Measurements from ENCODE around the gene GAB1. TPM values are rescaled to one million over a fixed set of nuclear protein-coding genes. Genes with fewer than 3 reads are reported as not detected.
A peak's percentile ranks its signal among the peaks of the same experiment; 100 is the strongest.

GAB1 gene
- total and polyA plus RNA-seq, 2 of the 8 experiments (the other 6 are each of a cell fraction or from before 2014, with no cell fraction given) = 6.8 to 21.3 TPM

DNA sequence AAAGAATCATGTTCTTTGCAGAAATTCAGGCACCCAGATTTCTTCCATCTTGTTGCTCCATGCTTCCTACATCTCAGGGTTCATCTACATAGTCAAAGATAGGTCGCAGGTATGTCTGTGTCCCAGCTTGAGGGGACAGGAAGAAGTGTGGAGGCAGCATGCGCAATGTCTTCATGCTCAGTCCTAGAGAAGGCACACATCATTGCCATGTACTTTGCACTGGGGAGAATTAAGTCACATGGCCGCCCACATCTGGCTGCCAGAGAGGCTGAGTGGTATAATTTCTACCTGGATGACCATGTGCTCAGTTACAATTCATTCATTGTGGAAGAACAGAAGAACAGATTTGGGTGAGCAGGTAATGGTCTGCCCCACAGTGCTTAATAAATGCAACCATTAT lies 54.1 kb downstream of the GAB1 start:
- ChIA-PET CTCF (ENCODE audit: partially characterized antibody) (interaction anchor here (0.6 to 2.9 kb wide), 4 partner anchors 8 to 1671 kb away, joined by 3 to 10 read pairs (median 4); no protein-coding TSS in a partner anchor), POLR2A (ENCODE audit: partially characterized antibody) (interaction anchor here (1.1 kb wide), 1 partner anchor 9 kb away, joined by 5 read pairs; no protein-coding TSS in a partner anchor)
- 0 out of 4 replicates have a peak overlapping the region, but pooled peaks of 1 of the 2 experiments have one; percentile 7 for H3K4me2 ChIP-seq (ENCODE audit: insufficient read depth in 1 of 2, low read depth in 2 of 2, low read length in 2 of 2)

More for the DNA sequence above, 54.1 kb downstream of the GAB1 start:
- Histone ChIP-seq H3K27ac (ENCODE audit: low read depth, low read length) (no peak overlapping the region), H2BK5ac (ENCODE audit: low read depth, low read length) (no peak overlapping the region), H3K4ac (replicated peaks; ENCODE audit: insufficient read length, low read depth, low read length) (no peak overlapping the region), H3K36me3 (ENCODE audit: control insufficient read depth in 2 of 4, insufficient read depth in 4 of 4, low read length in 3 of 4) (no peaks in the 10 kb centered on the region), H3K9ac (replicated peaks in 1 of 4; ENCODE audit: extremely low read depth in 1 of 4, low read depth in 3 of 4, low read length in 3 of 4) (no peak overlapping the region), H4K20me1 (replicated peaks in 1 of 2; ENCODE audit: control insufficient read depth in 1 of 2, insufficient read depth in 2 of 2, low read length in 2 of 2) (no peaks in the 10 kb centered on the region), H3K27me3 (replicated peaks in 1 of 4; ENCODE audit: control insufficient read depth in 3 of 4, extremely low read depth in 1 of 4, insufficient read depth in 3 of 4, low read length in 3 of 4) (no peaks in the 10 kb centered on the region), H4K5ac (ENCODE audit: insufficient read length, low read depth, low read length) (no peak overlapping the region), H3K9me3 (ENCODE audit: insufficient read depth in 2 of 2, low read depth in 1 of 2, low read length in 1 of 2) (no peaks in the 10 kb centered on the region), H3K18ac (ENCODE audit: extremely low read depth, low read length) (no peak overlapping the region; the same call in 1 of the 2 replicates), H2AFZ (ENCODE audit: low read length) (no peak overlapping the region), H2BK15ac (ENCODE audit: low read length) (no peak overlapping the region; the same call in 1 of the 2 replicates), H3K4me1 (replicated peaks in 1 of 4; ENCODE audit: control insufficient read depth in 3 of 4, insufficient read depth in 4 of 4, low read length in 3 of 4) (peaks cover 1 to 5% (median 4%) of the 10 kb centered on the region in 4 experiments; a peak in 4 of 7 replicates), H2BK12ac (ENCODE audit: low read depth, low read length) (0 out of 2 replicates have a peak overlapping the region, but pooled peaks have one; percentile 32), H4K8ac (ENCODE audit: extremely low read depth, insufficient read depth, low read length) (no peak overlapping the region), H3K56ac (replicated peaks; ENCODE audit: insufficient read length, low read depth, low read length) (no peak overlapping the region), H3K14ac (ENCODE audit: insufficient read length) (no peak overlapping the region), H3K79me1 (ENCODE audit: low read depth, low read length) (peaks cover 5% of the 10 kb centered on the region; the same call in 1 of the 2 replicates), H3K4me3 (ENCODE audit: extremely low read depth in 1 of 4, insufficient read depth in 2 of 4, low read depth in 3 of 4, low read length in 4 of 4) (no peak overlapping the region), H4K91ac (replicated peaks; ENCODE audit: insufficient read length, low read length) (no peak overlapping the region), H3K23ac (ENCODE audit: insufficient read length) (no peak overlapping the region), H2BK20ac (ENCODE audit: low read length) (no peak overlapping the region), H2AK5ac (ENCODE audit: low read depth, low read length) (0 out of 2 replicates have a peak overlapping the region, but pooled peaks have one; percentile 24), H2BK120ac (replicated peaks; ENCODE audit: low read depth, low read length) (peak overlapping the region; percentile 6), H3K79me2 (ENCODE audit: control insufficient read depth in 1 of 2, insufficient read depth in 2 of 2, low read length in 2 of 2) (0 out of 4 replicates have a peak, but pooled peaks cover 0 to 10% of the 10 kb centered on the region in 2 experiments), H3K23me2 (ENCODE audit: low read depth, low read length) (no peaks in the 10 kb centered on the region)
- DNase-seq (ENCODE audit: low read depth in 1 of 2, low spot score in 2 of 2) = no peak
- 76% methylated on average over 3 of the region's 3 CpGs; no CpG with 5 or more reads in 1 of the 2 experiments for WGBS, 2 experiments (ENCODE audit: extremely low coverage in 1 of 2, insufficient coverage in 1 of 2, insufficient read length in 1 of 2, insufficient replicate concordance in 2 of 2, low coverage in 1 of 2, low lambda C conversion rate in 2 of 2, missing lambda C conversion rate in 1 of 2)
- TF ChIP-seq SUZ12 (IDR thresholded peaks at IDR 0.05; ENCODE audit: low read length) (no peak), GTF2F1 (IDR thresholded peaks at IDR 0.05; ENCODE audit: borderline replicate concordance, low read depth, low read length) (no peak), YY1 (IDR thresholded peaks at IDR 0.05; ENCODE audit: low read depth, low read length) (no peak), CREB1 (IDR thresholded peaks at IDR 0.05) (no peak), POLR2AphosphoS5 (IDR thresholded peaks at IDR 0.05; ENCODE audit: low read depth, low read length) (no peak)
- TF ChIP-seq, protein P1, sequence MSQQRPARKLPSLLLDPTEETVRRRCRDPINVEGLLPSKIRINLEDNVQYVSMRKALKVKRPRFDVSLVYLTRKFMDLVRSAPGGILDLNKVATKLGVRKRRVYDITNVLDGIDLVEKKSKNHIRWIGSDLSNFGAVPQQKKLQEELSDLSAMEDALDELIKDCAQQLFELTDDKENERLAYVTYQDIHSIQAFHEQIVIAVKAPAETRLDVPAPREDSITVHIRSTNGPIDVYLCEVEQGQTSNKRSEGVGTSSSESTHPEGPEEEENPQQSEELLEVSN (IDR thresholded peaks at IDR 0.05) = no peak
- TF ChIP-seq, protein P2, sequence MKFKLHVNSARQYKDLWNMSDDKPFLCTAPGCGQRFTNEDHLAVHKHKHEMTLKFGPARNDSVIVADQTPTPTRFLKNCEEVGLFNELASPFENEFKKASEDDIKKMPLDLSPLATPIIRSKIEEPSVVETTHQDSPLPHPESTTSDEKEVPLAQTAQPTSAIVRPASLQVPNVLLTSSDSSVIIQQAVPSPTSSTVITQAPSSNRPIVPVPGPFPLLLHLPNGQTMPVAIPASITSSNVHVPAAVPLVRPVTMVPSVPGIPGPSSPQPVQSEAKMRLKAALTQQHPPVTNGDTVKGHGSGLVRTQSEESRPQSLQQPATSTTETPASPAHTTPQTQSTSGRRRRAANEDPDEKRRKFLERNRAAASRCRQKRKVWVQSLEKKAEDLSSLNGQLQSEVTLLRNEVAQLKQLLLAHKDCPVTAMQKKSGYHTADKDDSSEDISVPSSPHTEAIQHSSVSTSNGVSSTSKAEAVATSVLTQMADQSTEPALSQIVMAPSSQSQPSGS (IDR thresholded peaks at IDR 0.05; ENCODE audit: low read length) = no peak
- TF ChIP-seq, protein P3, sequence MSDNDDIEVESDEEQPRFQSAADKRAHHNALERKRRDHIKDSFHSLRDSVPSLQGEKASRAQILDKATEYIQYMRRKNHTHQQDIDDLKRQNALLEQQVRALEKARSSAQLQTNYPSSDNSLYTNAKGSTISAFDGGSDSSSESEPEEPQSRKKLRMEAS (IDR thresholded peaks at IDR 0.05) = no peak
- FAIRE-seq = no peak
